ENCODE measurements around the gene SEMA3C. TPM values are rescaled to one million over a fixed set of nuclear protein-coding genes. Genes with fewer than 3 reads are reported as not detected.
A peak's percentile ranks its signal among the peaks of the same experiment; 100 is the strongest.

SEMA3C gene
- total and polyA plus RNA-seq, 8 donors: 58.0 to 118 (median 95.0) TPM

- ATAC-seq (no peak), DNase-seq (no peak)
- intact Hi-C loops (cut with DNase I): no loop called here
- Histone ChIP-seq H3K36me3 (no peaks in the 10 kb centered on the region), H3K4me1 (no peaks in the 10 kb centered on the region), H3K27ac (no peak overlapping the region), H3K4me3 (no peak overlapping the region), H3K27me3 (no peaks in the 10 kb centered on the region), H3K9me3 (no peaks in the 10 kb centered on the region)
- no peak for TF ChIP-seq CTCF (IDR thresholded peaks at IDR 0.05)
These were observed 182.3 kb downstream of the SEMA3C start for GRCh38 chr7:80736371-80737125.

- no peaks in the 10 kb centered on the region for H3K4me1 ChIP-seq
- ATAC-seq: no peak
- H3K9me3 ChIP-seq: no peaks in the 10 kb centered on the region
- H3K27me3 ChIP-seq: no peaks in the 10 kb centered on the region
- no peak overlapping the region for H3K27ac ChIP-seq
- H3K4me3 ChIP-seq: no peak overlapping the region
- intact Hi-C loops (cut with DNase I): no loop called here
- peak in 1 of 4 donors; percentile 39 for DNase-seq
- H3K36me3 ChIP-seq: no peaks in the 10 kb centered on the region
- no peak for TF ChIP-seq CTCF (IDR thresholded peaks at IDR 0.05)
These were observed 183.5 kb downstream of the SEMA3C start for GRCh38 chr7:80735330-80735729.

- no peaks in the 10 kb centered on the region for H3K36me3 ChIP-seq
- TF ChIP-seq CTCF (IDR thresholded peaks at IDR 0.05): no peak
- no peaks in the 10 kb centered on the region for H3K27me3 ChIP-seq
- DNase-seq (no peak), ATAC-seq (no peak)
- H3K4me1 ChIP-seq: no peaks in the 10 kb centered on the region
- intact Hi-C loops (cut with DNase I): no loop called here
- no peak overlapping the region for H3K27ac ChIP-seq
- H3K9me3 ChIP-seq: no peaks in the 10 kb centered on the region
- no peak overlapping the region for H3K4me3 ChIP-seq
These were observed 184.8 kb downstream of the SEMA3C start for GRCh38 chr7:80734011-80734410.

- no peaks in the 10 kb centered on the region for H3K4me1 ChIP-seq
- H3K9me3 ChIP-seq: no peaks in the 10 kb centered on the region
- intact Hi-C loops (cut with DNase I): no loop called here
- no peak for DNase-seq
- no peak overlapping the region for H3K27ac ChIP-seq
- no peaks in the 10 kb centered on the region for H3K27me3 ChIP-seq
- ATAC-seq: no peak
- TF ChIP-seq CTCF (IDR thresholded peaks at IDR 0.05): no peak
- no peaks in the 10 kb centered on the region for H3K36me3 ChIP-seq
- H3K4me3 ChIP-seq: no peak overlapping the region
These were observed 185.4 kb downstream of the SEMA3C start for GRCh38 chr7:80733333-80733915.

- no peaks in the 10 kb centered on the region for H3K4me1 ChIP-seq
- H3K9me3 ChIP-seq: no peaks in the 10 kb centered on the region
- intact Hi-C loops (cut with DNase I): no loop called here
- no peak overlapping the region for H3K4me3 ChIP-seq
- DNase-seq: no peak
- H3K36me3 ChIP-seq: no peaks in the 10 kb centered on the region
- TF ChIP-seq CTCF (IDR thresholded peaks at IDR 0.05): no peak
- H3K27me3 ChIP-seq: no peaks in the 10 kb centered on the region
- ATAC-seq: no peak
- no peak overlapping the region for H3K27ac ChIP-seq
These were observed 186.2 kb downstream of the SEMA3C start for GRCh38 chr7:80732630-80733029.

Data from left lung (tissue), 10 donors.